ENCODE measurements around the gene TESK2.

Gene TESK2

DNA sequence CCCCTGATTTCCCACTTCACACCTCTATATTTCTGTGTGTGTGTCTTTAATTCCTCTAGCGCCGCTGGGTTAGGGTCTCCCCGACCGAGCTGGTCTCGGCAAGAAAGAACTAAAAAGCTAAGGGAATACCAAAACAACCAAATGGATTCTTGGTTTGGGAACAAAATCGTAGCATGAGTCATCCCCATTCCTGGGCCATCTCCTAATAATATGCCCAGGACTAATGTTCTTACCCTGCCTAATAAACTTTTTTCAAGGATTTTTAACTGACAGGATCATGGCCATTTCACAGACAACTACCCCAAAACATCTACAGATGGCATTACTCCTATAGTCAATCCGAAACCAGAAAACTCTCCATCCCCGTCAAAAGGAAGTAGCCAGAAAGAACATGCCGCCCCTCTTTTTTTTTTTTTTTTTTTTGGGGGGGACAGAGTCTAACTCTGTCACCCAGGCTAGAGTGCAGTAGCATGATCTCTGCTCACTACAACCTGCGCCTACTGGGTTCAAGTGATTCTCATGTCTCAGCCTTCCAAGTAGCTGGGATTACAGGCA is 168.4 kb downstream of the TESK2 start:
- Histone ChIP-seq H3K36me3 (ENCODE audit: control insufficient read depth, insufficient read depth, low read length) (no peaks in the 10 kb centered on the region), H3K27me3 (replicated peaks; ENCODE audit: control insufficient read depth, insufficient read depth, low read length) (no peaks in the 10 kb centered on the region), H3K4me3 (replicated peaks; ENCODE audit: low read depth, low read length) (no peak overlapping the region)
- DNase-seq (ENCODE audit: extremely low read depth, insufficient read length): no peak
- no peak for TF ChIP-seq CTCF (IDR thresholded peaks at IDR 0.05; ENCODE audit: insufficient read depth, low read length, poor library complexity, severe bottlenecking)

DNA sequence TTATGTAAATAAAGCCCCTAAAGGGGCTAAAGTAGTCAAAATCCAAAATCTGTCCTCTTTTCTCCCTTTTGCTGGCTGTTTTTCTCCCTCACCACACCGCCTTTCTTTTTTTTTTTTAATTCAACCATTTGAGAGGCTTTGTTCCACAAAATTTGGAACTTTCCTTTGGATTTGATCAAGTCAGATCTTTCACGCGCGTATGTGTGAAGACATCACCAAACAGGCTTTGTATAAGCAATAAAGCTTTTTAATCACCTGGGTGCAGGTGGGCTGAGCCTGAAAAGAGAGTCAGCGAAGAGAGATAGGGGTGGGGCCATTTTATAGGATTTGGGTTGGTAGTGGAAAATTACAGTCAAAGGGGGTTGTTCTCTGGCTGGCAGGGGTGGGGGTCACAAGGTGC is 169.5 kb downstream of the TESK2 start:
- TF ChIP-seq CTCF (IDR thresholded peaks at IDR 0.05; ENCODE audit: insufficient read depth, low read length, poor library complexity, severe bottlenecking): no peak
- no peaks in the 10 kb centered on the region for H3K27me3 ChIP-seq (replicated peaks; ENCODE audit: control insufficient read depth, insufficient read depth, low read length)
- no peak for DNase-seq (ENCODE audit: extremely low read depth, insufficient read length)
- no peaks in the 10 kb centered on the region for H3K36me3 ChIP-seq (ENCODE audit: control insufficient read depth, insufficient read depth, low read length)
- no peak overlapping the region for H3K4me3 ChIP-seq (replicated peaks; ENCODE audit: low read depth, low read length)

DNA sequence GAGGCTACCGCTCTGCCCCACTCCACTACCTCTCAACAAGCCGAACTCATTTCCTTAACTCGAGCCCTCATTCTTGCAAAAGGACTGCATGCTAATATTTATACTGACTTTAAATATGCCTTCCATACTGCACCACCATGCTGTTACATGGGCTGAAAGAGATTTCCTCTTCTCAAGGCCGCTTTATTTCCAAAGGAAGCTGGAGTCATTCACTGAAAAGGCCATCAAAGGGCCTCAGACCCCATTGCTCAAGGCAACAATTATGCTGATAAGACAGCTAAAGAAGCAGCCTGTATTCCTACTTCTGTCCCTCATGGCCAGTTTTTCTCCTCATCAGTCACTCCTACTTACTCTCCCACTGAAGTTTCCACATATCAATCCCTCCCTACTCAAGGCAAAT is 171.2 kb downstream of the TESK2 start:
- H3K4me3 ChIP-seq (replicated peaks; ENCODE audit: low read depth, low read length): no peak overlapping the region
- no peaks in the 10 kb centered on the region for H3K27me3 ChIP-seq (replicated peaks; ENCODE audit: control insufficient read depth, insufficient read depth, low read length)

DNA sequence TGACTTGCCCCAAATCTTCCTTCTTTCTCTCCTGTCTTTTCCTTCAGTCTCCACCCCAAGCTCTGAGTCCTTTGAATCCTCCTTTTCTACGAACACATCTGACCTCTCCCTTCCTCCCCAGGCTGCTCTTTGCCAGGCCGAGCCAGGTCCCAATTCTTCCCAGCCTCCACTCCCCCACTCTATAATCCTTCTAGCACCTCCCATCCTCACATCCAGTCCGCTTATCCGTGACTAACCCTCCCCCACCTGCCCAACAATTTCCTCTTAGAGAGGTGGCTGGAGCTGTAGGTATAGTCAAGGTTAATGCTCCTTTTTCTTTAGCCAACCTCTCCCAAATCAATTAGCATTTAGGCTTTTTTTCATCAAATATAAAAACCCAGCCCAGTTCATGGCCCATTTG is 173.8 kb downstream of the TESK2 start:
- no peak for TF ChIP-seq CTCF (IDR thresholded peaks at IDR 0.05; ENCODE audit: insufficient read depth, low read length, poor library complexity, severe bottlenecking)
- no peak for DNase-seq (ENCODE audit: extremely low read depth, insufficient read length)
- Histone ChIP-seq H3K27me3 (replicated peaks; ENCODE audit: control insufficient read depth, insufficient read depth, low read length) (no peaks in the 10 kb centered on the region), H3K36me3 (ENCODE audit: control insufficient read depth, insufficient read depth, low read length) (no peaks in the 10 kb centered on the region), H3K4me3 (replicated peaks; ENCODE audit: low read depth, low read length) (no peak overlapping the region)

More for the DNA sequence above, 171.2 kb downstream of the TESK2 start:
- H3K36me3 ChIP-seq (ENCODE audit: control insufficient read depth, insufficient read depth, low read length): no peaks in the 10 kb centered on the region
- no peak for DNase-seq (ENCODE audit: extremely low read depth, insufficient read length)
- TF ChIP-seq CTCF (IDR thresholded peaks at IDR 0.05; ENCODE audit: insufficient read depth, low read length, poor library complexity, severe bottlenecking): no peak

- H3K36me3 ChIP-seq (ENCODE audit: control insufficient read depth, insufficient read depth, low read length): no peaks in the 10 kb centered on the region
- H3K27me3 ChIP-seq (replicated peaks; ENCODE audit: control insufficient read depth, insufficient read depth, low read length): no peaks in the 10 kb centered on the region
- no peak for TF ChIP-seq CTCF (IDR thresholded peaks at IDR 0.05; ENCODE audit: insufficient read depth, low read length, poor library complexity, severe bottlenecking)
- no peak for DNase-seq (ENCODE audit: extremely low read depth, insufficient read length)
- H3K4me3 ChIP-seq (replicated peaks; ENCODE audit: low read depth, low read length): no peak overlapping the region
Measured at GRCh38 chr1:45314266-45314665, 176.7 kb downstream of the TESK2 start.

DNA sequence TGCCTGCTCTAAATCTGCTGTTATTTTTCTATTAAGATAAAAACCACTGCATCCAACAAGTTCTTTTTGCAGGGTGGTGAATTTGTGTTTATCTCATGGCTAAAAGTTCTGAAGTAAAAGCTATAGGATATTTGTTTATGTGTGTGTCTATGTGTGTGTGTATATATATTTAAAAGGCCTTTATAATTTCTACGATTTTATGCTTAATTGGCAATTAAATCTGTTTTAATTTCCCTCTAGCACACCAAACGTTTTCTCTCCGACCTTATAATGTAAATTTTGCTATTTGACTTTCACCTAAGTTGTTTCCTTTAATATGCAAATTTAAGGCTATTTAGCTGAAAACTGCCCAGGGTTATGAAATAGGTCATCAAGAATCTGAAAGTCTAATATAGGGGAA is 184.1 kb downstream of the TESK2 start:
- TF ChIP-seq CTCF (IDR thresholded peaks at IDR 0.05; ENCODE audit: insufficient read depth, low read length, poor library complexity, severe bottlenecking): no peak
- no peaks in the 10 kb centered on the region for H3K27me3 ChIP-seq (replicated peaks; ENCODE audit: control insufficient read depth, insufficient read depth, low read length)
- DNase-seq (ENCODE audit: extremely low read depth, insufficient read length): no peak
- no peaks in the 10 kb centered on the region for H3K36me3 ChIP-seq (ENCODE audit: control insufficient read depth, insufficient read depth, low read length)
- no peak overlapping the region for H3K4me3 ChIP-seq (replicated peaks; ENCODE audit: low read depth, low read length)
